Colonic mucosa (tissue), 4 donors: ENCODE measurements around the gene GPHA2. TPM values are rescaled to one million over a fixed set of nuclear protein-coding genes. Genes with fewer than 3 reads are reported as not detected.

Experiments used
- DNase-seq: peaks from one replicate; pipeline ENCODE4 v3.0.0-alpha.2; 2020
- H3K27ac ChIP-seq: fragments of 200-600 bp; one replicate; pipeline ENCODE4 v1.8.0; 2021
- H3K27me3 ChIP-seq: fragments of 200-600 bp; one replicate; pipeline ENCODE4 v1.8.0; 2021
- H3K36me3 ChIP-seq: fragments of 200-600 bp; one replicate; pipeline ENCODE4 v1.8.0; 2021
- H3K4me1 ChIP-seq: fragments of 200-600 bp; one replicate; pipeline ENCODE4 v1.8.0; 2021; ENCODE audit warnings: mild to moderate bottlenecking
- H3K4me3 ChIP-seq: fragments of 200-600 bp; one replicate; pipeline ENCODE4 v1.8.0; 2021
- H3K9ac ChIP-seq, 2 donors: one replicate each; pipeline ENCODE4 v1.7.0; 2013; ENCODE audit warnings: control low read depth in 2 of 2, low read depth in 2 of 2, low read length in 2 of 2
- H3K9me3 ChIP-seq: fragments of 200-600 bp; one replicate; pipeline ENCODE4 v1.8.0; 2021
- intact Hi-C: fragments of 100-400 bp; cut with DNase I; formaldehyde crosslinking; loops from one replicate; pipeline ENCODE4 v1.14.1; 2022
- microRNA-seq: library from miRNA; unstranded; fragments of <30 nt; microRNA quantifications from one replicate; pipeline ENCODE4, GENCODE V29; 2019
- total RNA-seq, 2 donors: library from RNA; stranded (reverse); fragmentation: NEBNext Ultra II Directional in 1 of 2; extraction: Animal tissue kit (Norgen Biotek cat#: 25700) in 1 of 2; gene quantifications; one replicate each; pipeline ENCODE4 v1.2.1, GENCODE V29; 2021
- TF ChIP-seq, protein P1 (sequence below): fragments of 200-600 bp; IDR thresholded peaks from one replicate; pipeline ENCODE4 v1.8.0; 2022; ENCODE audit warnings: antibody characterized with exemption, mild to moderate bottlenecking
- donor health status: healthy.
- donor health status: DM: no; HTN: no; CAD: no.
- donor health status: DM: no; HTN: no; CAD: no.

Gene GPHA2
- total RNA-seq, 2 donors from 2014 or later, result not detected

GRCh38 chr11:64887234-64887756 lies 48.4 kb downstream of the GPHA2 start:
- peak overlapping the region in 1 of 2 donors; percentile 87 for H3K9ac ChIP-seq
- intact Hi-C loops, result no loop called here
- no peak for DNase-seq
- peak overlapping the region; percentile 94 for H3K27ac ChIP-seq
- no peaks in the 10 kb centered on the region for H3K4me1 ChIP-seq
- H3K9me3 ChIP-seq, result no peaks in the 10 kb centered on the region
- TF ChIP-seq, protein P1, sequence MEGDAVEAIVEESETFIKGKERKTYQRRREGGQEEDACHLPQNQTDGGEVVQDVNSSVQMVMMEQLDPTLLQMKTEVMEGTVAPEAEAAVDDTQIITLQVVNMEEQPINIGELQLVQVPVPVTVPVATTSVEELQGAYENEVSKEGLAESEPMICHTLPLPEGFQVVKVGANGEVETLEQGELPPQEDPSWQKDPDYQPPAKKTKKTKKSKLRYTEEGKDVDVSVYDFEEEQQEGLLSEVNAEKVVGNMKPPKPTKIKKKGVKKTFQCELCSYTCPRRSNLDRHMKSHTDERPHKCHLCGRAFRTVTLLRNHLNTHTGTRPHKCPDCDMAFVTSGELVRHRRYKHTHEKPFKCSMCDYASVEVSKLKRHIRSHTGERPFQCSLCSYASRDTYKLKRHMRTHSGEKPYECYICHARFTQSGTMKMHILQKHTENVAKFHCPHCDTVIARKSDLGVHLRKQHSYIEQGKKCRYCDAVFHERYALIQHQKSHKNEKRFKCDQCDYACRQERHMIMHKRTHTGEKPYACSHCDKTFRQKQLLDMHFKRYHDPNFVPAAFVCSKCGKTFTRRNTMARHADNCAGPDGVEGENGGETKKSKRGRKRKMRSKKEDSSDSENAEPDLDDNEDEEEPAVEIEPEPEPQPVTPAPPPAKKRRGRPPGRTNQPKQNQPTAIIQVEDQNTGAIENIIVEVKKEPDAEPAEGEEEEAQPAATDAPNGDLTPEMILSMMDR, result no peak
- H3K4me3 ChIP-seq, result no peak overlapping the region
- H3K27me3 ChIP-seq, result no peaks in the 10 kb centered on the region
- H3K36me3 ChIP-seq, result no peaks in the 10 kb centered on the region

GRCh38 chr11:64885367-64886286 lies 50.1 kb downstream of the GPHA2 start:
- Histone ChIP-seq H3K4me3 (no peak overlapping the region), H3K27ac (peak overlapping the region; percentile 39), H3K9ac (peak overlapping the region in 1 of 2 donors; percentile 61), H3K9me3 (no peaks in the 10 kb centered on the region), H3K4me1 (no peaks in the 10 kb centered on the region), H3K27me3 (no peaks in the 10 kb centered on the region), H3K36me3 (no peaks in the 10 kb centered on the region)
- peak; percentile 37 for DNase-seq
- intact Hi-C loops, result no loop called here
- TF ChIP-seq, protein P1, result no peak

Small RNA genes within 50 kb of the gene (microRNA-seq; reads per million reads assigned to microRNA genes)
- gene MIR6749 (not detected), gene MIR6750 (not detected)

Other genes starting within 250 kb of the GPHA2 start
- 1 to 10 TPM; 2.2 to 5.4 TPM for gene NRXN2, start 212.7 kb downstream of the GPHA2 start, total RNA-seq
- 1 to 10 TPM; 2.8 to 3.5 TPM for gene RASGRP2, start 191.8 kb downstream of the GPHA2 start, total RNA-seq
- 1 to 10 TPM; 1.6 to 2.7 TPM for gene PYGM, start 175.9 kb downstream of the GPHA2 start, total RNA-seq
- 100 to 1,000 TPM; 164 to 220 TPM for gene SF1, start 157.4 kb downstream of the GPHA2 start, total RNA-seq
- gene MAP4K2, start 132.7 kb downstream of the GPHA2 start, total RNA-seq, result 10 to 100 TPM in 1 of 2 donors, 1 to 10 TPM in 1; 9.2 to 13.3 TPM
- gene MEN1, start 125.3 kb downstream of the GPHA2 start, total RNA-seq, result 10 to 100 TPM; 21.1 to 45.5 TPM
- 10 to 100 TPM; 29.3 to 41.6 TPM for gene CDC42BPG, start 91.2 kb downstream of the GPHA2 start, total RNA-seq
- gene EHD1, start 57.3 kb downstream of the GPHA2 start, total RNA-seq, result 10 to 100 TPM; 66.5 to 72.3 TPM
- 10 to 100 TPM; 30.6 to 32.8 TPM for gene ATG2A, start 18.7 kb downstream of the GPHA2 start, total RNA-seq
- gene PPP2R5B, start 11.2 kb downstream of the GPHA2 start, total RNA-seq, result 10 to 100 TPM; 18.6 to 36.1 TPM
- not detected for gene MAJIN, start 36.2 kb upstream of the GPHA2 start, total RNA-seq
- gene BATF2, start 61.1 kb upstream of the GPHA2 start, total RNA-seq, result 10 to 100 TPM; 14.1 to 20.7 TPM
- 100 to 1,000 TPM in 1 of 2 donors, 10 to 100 TPM in 1; 81.9 to 102 TPM for gene ARL2, start 78.3 kb upstream of the GPHA2 start, total RNA-seq
- gene SNX15, start 91.5 kb upstream of the GPHA2 start, total RNA-seq, result 10 to 100 TPM; 37.7 to 53.8 TPM
- 10 to 100 TPM; 12.9 to 26.7 TPM for gene SAC3D1, start 105.3 kb upstream of the GPHA2 start, total RNA-seq
- gene NAALADL1, start 122.7 kb upstream of the GPHA2 start, total RNA-seq, result 10 to 100 TPM; 10.5 to 30.8 TPM
- gene CDCA5, start 148.1 kb upstream of the GPHA2 start, total RNA-seq, result 10 to 100 TPM in 1 of 2 donors, 1 to 10 TPM in 1; 9.7 to 51.7 TPM
- 10 to 100 TPM; 43.2 to 54.3 TPM for gene ZFPL1, start 148.3 kb upstream of the GPHA2 start, total RNA-seq
- 100 to 1,000 TPM; 147 to 159 TPM for gene VPS51, start 160.3 kb upstream of the GPHA2 start, total RNA-seq
- gene TM7SF2, start 176.0 kb upstream of the GPHA2 start, total RNA-seq, result 10 to 100 TPM; 26.6 to 40.0 TPM
- gene ZNHIT2, start 181.8 kb upstream of the GPHA2 start, total RNA-seq, result 10 to 100 TPM in 1 of 2 donors, 1 to 10 TPM in 1; 8.1 to 17.3 TPM
- 100 to 1,000 TPM; 752 to 950 TPM for gene FAU, start 186.2 kb upstream of the GPHA2 start, total RNA-seq
- gene MRPL49, start 186.4 kb upstream of the GPHA2 start, total RNA-seq, result 10 to 100 TPM; 60.7 to 72.3 TPM
- 10 to 100 TPM; 64.3 to 66.0 TPM for gene SYVN1, start 198.6 kb upstream of the GPHA2 start, total RNA-seq
- not detected for gene SPDYC, start 234.3 kb upstream of the GPHA2 start, total RNA-seq
- gene CAPN1, start 246.0 kb upstream of the GPHA2 start, total RNA-seq, result 100 to 1,000 TPM; 325 to 416 TPM